Adrenal gland (tissue), 5 donors: ENCODE results near the gene BARD1.

Source experiments
- POLR2A ChIP-seq, 2 donors: fragments of 450-650 bp; IDR thresholded peaks; one replicate each; pipeline ENCODE4 v1.6.1; 2017; ENCODE audit warnings: antibody characterized with exemption in 2 of 2, mild to moderate bottlenecking in 2 of 2, moderate library complexity in 1 of 2
- TF ChIP-seq, protein P1 (sequence below), 6 experiments: fragments of 450-650 bp in 4 of 6; fragments of 200-600 bp in 2 of 6; sonication (generic) in 1 of 6; IDR thresholded peaks; 1 replicate in 5 of 6; 2 replicates in 1 of 6; pipeline versions ENCODE4 v1.5.1 to v1.8.0; 2016 to 2021; ENCODE audit warnings: antibody characterized with exemption in 6 of 6, mild to moderate bottlenecking in 2 of 6, moderate library complexity in 1 of 6
- donor health status: DM: no; HTN: no; CAD: no.

DNA sequence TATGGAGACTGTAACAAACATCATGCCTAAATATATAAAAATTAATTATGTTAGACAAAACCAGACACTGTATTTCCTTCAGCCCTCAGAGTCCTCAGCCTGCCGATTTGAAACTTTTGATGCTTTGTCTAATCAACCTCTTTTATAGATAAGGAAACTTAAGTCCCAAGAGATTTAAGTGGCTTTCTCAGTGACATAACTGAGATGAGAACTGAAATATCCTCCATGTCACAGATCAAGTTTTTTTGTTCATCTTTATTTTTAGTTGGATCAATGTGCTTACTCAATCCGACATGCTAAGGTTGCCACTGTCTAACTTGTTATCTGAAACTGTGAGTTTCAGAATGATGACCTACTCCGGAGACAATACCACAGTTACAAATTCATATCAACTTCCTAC lies 72.3 kb downstream of the BARD1 start:
- TF ChIP-seq, protein P1, sequence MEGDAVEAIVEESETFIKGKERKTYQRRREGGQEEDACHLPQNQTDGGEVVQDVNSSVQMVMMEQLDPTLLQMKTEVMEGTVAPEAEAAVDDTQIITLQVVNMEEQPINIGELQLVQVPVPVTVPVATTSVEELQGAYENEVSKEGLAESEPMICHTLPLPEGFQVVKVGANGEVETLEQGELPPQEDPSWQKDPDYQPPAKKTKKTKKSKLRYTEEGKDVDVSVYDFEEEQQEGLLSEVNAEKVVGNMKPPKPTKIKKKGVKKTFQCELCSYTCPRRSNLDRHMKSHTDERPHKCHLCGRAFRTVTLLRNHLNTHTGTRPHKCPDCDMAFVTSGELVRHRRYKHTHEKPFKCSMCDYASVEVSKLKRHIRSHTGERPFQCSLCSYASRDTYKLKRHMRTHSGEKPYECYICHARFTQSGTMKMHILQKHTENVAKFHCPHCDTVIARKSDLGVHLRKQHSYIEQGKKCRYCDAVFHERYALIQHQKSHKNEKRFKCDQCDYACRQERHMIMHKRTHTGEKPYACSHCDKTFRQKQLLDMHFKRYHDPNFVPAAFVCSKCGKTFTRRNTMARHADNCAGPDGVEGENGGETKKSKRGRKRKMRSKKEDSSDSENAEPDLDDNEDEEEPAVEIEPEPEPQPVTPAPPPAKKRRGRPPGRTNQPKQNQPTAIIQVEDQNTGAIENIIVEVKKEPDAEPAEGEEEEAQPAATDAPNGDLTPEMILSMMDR (IDR thresholded peaks at IDR 0.05): no peak
- TF ChIP-seq POLR2A (IDR thresholded peaks at IDR 0.05): no peak
